ENCODE data around the gene C16orf92. TPM values are rescaled to one million over a fixed set of nuclear protein-coding genes. Genes with fewer than 3 reads are reported as not detected.
A peak's percentile ranks its signal among the peaks of the same experiment; 100 is the strongest.

C16orf92 gene
- total and polyA plus RNA-seq, 2 of the 13 experiments (the other 11 are each of a cell fraction or from before 2014, with no cell fraction given), result not detected

DNA sequence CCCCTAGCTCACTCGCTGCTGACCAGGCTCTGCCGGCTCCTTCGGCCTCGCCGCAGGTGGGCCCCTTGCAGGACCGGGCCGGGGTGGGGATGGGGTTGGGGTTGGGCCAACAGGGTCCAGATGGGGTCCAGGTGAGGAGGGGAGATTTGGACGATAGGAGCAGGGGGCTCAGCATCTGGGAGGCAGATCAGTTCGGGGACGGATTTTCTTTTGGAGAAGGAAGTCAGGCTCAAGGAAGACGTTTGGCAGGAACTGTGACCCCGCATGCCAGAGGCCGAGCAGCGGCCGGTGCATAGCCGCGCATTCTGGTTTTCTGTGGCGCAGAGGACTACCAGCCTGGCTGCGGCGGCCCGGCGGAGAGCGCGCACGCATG lies 41.7 kb downstream of the C16orf92 start:
- no TSS peak for BruUV-seq (replicated peaks)
- peak overlapping the region; percentile 68 to 100 (median 76) for H3K4me3 ChIP-seq (replicated peaks in 1 of 3; ENCODE audit: insufficient read depth in 1 of 3, low read depth in 2 of 3, low read length in 3 of 3)
- WGBS (ENCODE audit: low lambda C conversion rate), result 1% methylated on average over 11 of the region's 25 CpGs
- H3K36me3 ChIP-seq (replicated peaks in 1 of 2; ENCODE audit: control insufficient read depth in 1 of 2, insufficient read depth in 2 of 2, low read length in 2 of 2), result peaks cover 25 to 34% of the 10 kb centered on the region in 2 experiments
- peak overlapping the region; percentile 95 for H3K4me2 ChIP-seq (ENCODE audit: low read depth, low read length)
- in situ Hi-C loops (cut with HindIII; ENCODE audit: extremely low pct_ligation_motif_present, low pct_unique_long_range_greater_than_20kb) (no loop called here), intact Hi-C loops (cut with micrococcal nuclease; ENCODE audit: unreplicated experiment) (loop anchor here (5.0 kb wide), 1 partner anchor 683 kb away; the partner anchor contains the start of gene PHKG2)
- peak overlapping the region; percentile 95 for H3K27ac ChIP-seq (ENCODE audit: extremely low read length, insufficient read depth, low read length)
- no peak overlapping the region for H2AFZ ChIP-seq (ENCODE audit: low read length)
- no peak for FAIRE-seq
- peaks cover 59% of the 10 kb centered on the region for H3K79me2 ChIP-seq (ENCODE audit: insufficient read depth, low read length)
- POLR2A ChIA-PET, result interaction anchor here (1.0 to 9.1 kb wide), 26 partner anchors 10 to 594 kb away, joined by 3 to 120 read pairs (median 8); partner anchors contain the start of genes ASPHD1, CDIPT, FBRS and KIF22
- peak overlapping the region; percentile 87 for H3K9ac ChIP-seq (ENCODE audit: insufficient read depth, low read depth, low read length)
- peaks cover 41% of the 10 kb centered on the region for H3K4me1 ChIP-seq (ENCODE audit: insufficient read depth, low read length)
- no peaks in the 10 kb centered on the region for H3K9me3 ChIP-seq (ENCODE audit: low read length)
- no peak for DNase-seq (ENCODE audit: low spot score)
- ATAC-seq, result peak; percentile 5; the same call in 2 of the 3 replicates
- H3K27me3 ChIP-seq (ENCODE audit: control insufficient read depth in 1 of 2, insufficient read depth in 2 of 2, low read length in 2 of 2), result peaks cover 0 to 2% of the 10 kb centered on the region in 2 experiments; a peak in 1 of 5 replicates
- CTCF ChIA-PET (ENCODE audit: low intra/inter-chr PET ratio, low total read pairs), result interaction anchor here (1.2 kb wide), 1 partner anchor 28 kb away, joined by 3 read pairs; no protein-coding TSS in a partner anchor
- H4K20me1 ChIP-seq (ENCODE audit: insufficient read depth, low read length), result peaks cover 42% of the 10 kb centered on the region
- no peak for TF ChIP-seq CREB1 (IDR thresholded peaks at IDR 0.05)
- no peak for TF ChIP-seq CREB1 (CRISPR knock-in tag; IDR thresholded peaks at IDR 0.05)
- TF ChIP-seq ISL2 (CRISPR knock-in tag; IDR thresholded peaks at IDR 0.05), result no peak
- 0 out of 2 replicates have a peak, but pooled peaks have one; percentile 24 for TF ChIP-seq FUBP1 (CRISPR knock-in tag; IDR thresholded peaks at IDR 0.05; ENCODE audit: borderline replicate concordance)
- 0 out of 2 replicates have a peak, but pooled peaks have one; percentile 8 for TF ChIP-seq SATB2 (CRISPR knock-in tag; IDR thresholded peaks at IDR 0.05)
- TF ChIP-seq ZNF547 (CRISPR knock-in tag; IDR thresholded peaks at IDR 0.05), result 0 out of 2 replicates have a peak, but pooled peaks have one; percentile 22
- 0 out of 2 replicates have a peak, but pooled peaks have one; percentile 41 for TF ChIP-seq FOXM1 (CRISPR knock-in tag; IDR thresholded peaks at IDR 0.05)
- TF ChIP-seq LCORL (IDR thresholded peaks at IDR 0.05), result no peak
- no peak for TF ChIP-seq LCORL (CRISPR knock-in tag; IDR thresholded peaks at IDR 0.05)
- TF ChIP-seq E2F2 (CRISPR knock-in tag; IDR thresholded peaks at IDR 0.05; ENCODE audit: borderline replicate concordance), result no peak
- TF ChIP-seq ZNF775 (CRISPR knock-in tag; IDR thresholded peaks at IDR 0.05; ENCODE audit: borderline replicate concordance), result peak; percentile 32; the same call in 1 of the 2 replicates
- TF ChIP-seq, protein P1, sequence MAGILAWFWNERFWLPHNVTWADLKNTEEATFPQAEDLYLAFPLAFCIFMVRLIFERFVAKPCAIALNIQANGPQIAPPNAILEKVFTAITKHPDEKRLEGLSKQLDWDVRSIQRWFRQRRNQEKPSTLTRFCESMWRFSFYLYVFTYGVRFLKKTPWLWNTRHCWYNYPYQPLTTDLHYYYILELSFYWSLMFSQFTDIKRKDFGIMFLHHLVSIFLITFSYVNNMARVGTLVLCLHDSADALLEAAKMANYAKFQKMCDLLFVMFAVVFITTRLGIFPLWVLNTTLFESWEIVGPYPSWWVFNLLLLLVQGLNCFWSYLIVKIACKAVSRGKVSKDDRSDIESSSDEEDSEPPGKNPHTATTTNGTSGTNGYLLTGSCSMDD (CRISPR knock-in tag; IDR thresholded peaks at IDR 0.05), result 0 out of 2 replicates have a peak, but pooled peaks have one; percentile 63
- TF ChIP-seq ZNF20 (CRISPR knock-in tag; IDR thresholded peaks at IDR 0.05), result no peak
- TF ChIP-seq REL (CRISPR knock-in tag; conservative IDR thresholded peaks at IDR 0.05), result 0 out of 2 replicates have a peak, but pooled peaks have one; percentile 4
- TF ChIP-seq THAP9 (CRISPR knock-in tag; IDR thresholded peaks at IDR 0.05; ENCODE audit: borderline replicate concordance), result no peak
- TF ChIP-seq ZBTB7B (CRISPR knock-in tag; IDR thresholded peaks at IDR 0.05), result no peak
- no peak for TF ChIP-seq HNRNPLL (IDR thresholded peaks at IDR 0.05; ENCODE audit: low read depth, low read length, poor library complexity, severe bottlenecking)
